Liver (tissue), 9 donors: ENCODE measurements around the gene HEYL. TPM values are rescaled to one million over a fixed set of nuclear protein-coding genes. Genes with fewer than 3 reads are reported as not detected.

Experiments used
- DNase-seq: peaks from one replicate; pipeline ENCODE4 v3.0.0-alpha.2; 2017; ENCODE audit warnings: low spot score
- H3K27ac ChIP-seq, 2 donors: one replicate each; pipeline ENCODE4 v1.7.0; 2013; ENCODE audit warnings: inconsistent platforms in 2 of 2, low read length in 2 of 2, control low read depth in 1 of 2, low read depth in 1 of 2, mild to moderate bottlenecking in 1 of 2
- H3K27me3 ChIP-seq, 4 donors: one replicate each; pipeline versions ENCODE4 v1.6.1 to v1.7.0; 2013; ENCODE audit warnings: low read length in 3 of 4, inconsistent platforms in 1 of 4, mild to moderate bottlenecking in 1 of 4, moderate library complexity in 1 of 4; ENCODE audit not compliant: control insufficient read depth in 4 of 4, insufficient read depth in 4 of 4
- H3K36me3 ChIP-seq, 4 donors: one replicate each; pipeline versions ENCODE4 v1.6.1 to v1.7.0; 2013; ENCODE audit warnings: low read length in 3 of 4, mild to moderate bottlenecking in 3 of 4, low read depth in 1 of 4, moderate library complexity in 1 of 4; ENCODE audit not compliant: control insufficient read depth in 4 of 4, insufficient read depth in 3 of 4
- H3K4me1 ChIP-seq, 4 donors: one replicate each; pipeline versions ENCODE4 v1.6.1 to v1.7.0; 2013; ENCODE audit warnings: low read length in 3 of 4, mild to moderate bottlenecking in 3 of 4, moderate library complexity in 1 of 4; ENCODE audit not compliant: control insufficient read depth in 4 of 4, insufficient read depth in 4 of 4
- H3K4me3 ChIP-seq, 3 donors: one replicate each; pipeline versions ENCODE4 v1.6.1 to v1.7.0; 2013; ENCODE audit warnings: low read length in 3 of 3, control low read depth in 1 of 3, low read depth in 1 of 3, mild to moderate bottlenecking in 1 of 3
- H3K9ac ChIP-seq, 2 donors: one replicate each; pipeline ENCODE4 v1.7.0; 2013; ENCODE audit warnings: low read length in 2 of 2, mild to moderate bottlenecking in 2 of 2, moderate library complexity in 2 of 2, control low read depth in 1 of 2, low read depth in 1 of 2
- H3K9me3 ChIP-seq, 4 donors: one replicate each; pipeline versions ENCODE4 v1.6.1 to v1.7.0; 2013; ENCODE audit warnings: low read length in 3 of 4; ENCODE audit not compliant: control insufficient read depth in 4 of 4
- ATF3 ChIP-seq: IDR thresholded peaks from 2 replicates; pipeline ENCODE4 v1.6.1; 2016; ENCODE audit warnings: antibody characterized with exemption
- CTCF ChIP-seq: fragments of 150-350 bp; IDR thresholded peaks from 2 replicates; pipeline ENCODE4 v1.5.1; 2017; ENCODE audit warnings: improper control_type of control experiment, low read depth, low read length; ENCODE audit not compliant: missing input control
- EGR1 ChIP-seq, 2 donors: IDR thresholded peaks; 2 replicates each; pipeline ENCODE4 v1.6.1; 2016 to 2018; ENCODE audit warnings: antibody characterized with exemption in 2 of 2, low read depth in 2 of 2
- FOXA1 ChIP-seq: IDR thresholded peaks from 2 replicates; pipeline ENCODE4 v1.6.1; 2016; ENCODE audit warnings: antibody characterized with exemption
- FOXA2 ChIP-seq: IDR thresholded peaks from 2 replicates; pipeline ENCODE4 v1.6.1; 2016; ENCODE audit warnings: antibody characterized with exemption
- GABPA ChIP-seq, 2 donors: IDR thresholded peaks in 1 of 2; conservative IDR thresholded peaks in 1 of 2; 2 replicates each; pipeline ENCODE4 v1.6.1; 2016; ENCODE audit warnings: antibody characterized with exemption in 2 of 2, mild to moderate bottlenecking in 1 of 2, moderate library complexity in 1 of 2
- HNF4A ChIP-seq, 2 donors: conservative IDR thresholded peaks; 2 replicates each; pipeline ENCODE4 v1.6.1; 2016; ENCODE audit warnings: antibody characterized with exemption in 2 of 2, mild to moderate bottlenecking in 2 of 2
- HNF4G ChIP-seq: IDR thresholded peaks from 2 replicates; pipeline ENCODE4 v1.6.1; 2016; ENCODE audit warnings: antibody characterized with exemption
- JUND ChIP-seq, 2 donors: IDR thresholded peaks; 2 replicates each; pipeline ENCODE4 v1.6.1; 2016; ENCODE audit warnings: antibody characterized with exemption in 2 of 2
- MAX ChIP-seq: IDR thresholded peaks from 2 replicates; pipeline ENCODE4 v1.6.1; 2016; ENCODE audit warnings: antibody characterized with exemption
- NR2F2 ChIP-seq: IDR thresholded peaks from 2 replicates; pipeline ENCODE4 v1.6.1; 2016; ENCODE audit warnings: antibody characterized with exemption
- RAD21 ChIP-seq, 2 donors: IDR thresholded peaks; 2 replicates each; pipeline ENCODE4 v1.6.1; 2016; ENCODE audit warnings: antibody characterized with exemption in 2 of 2, mild to moderate bottlenecking in 2 of 2
- REST ChIP-seq: IDR thresholded peaks from 2 replicates; pipeline ENCODE4 v1.6.1; 2016; ENCODE audit warnings: antibody characterized with exemption, mild to moderate bottlenecking
- RXRA ChIP-seq, 2 donors: IDR thresholded peaks; 2 replicates each; pipeline ENCODE4 v1.6.1; 2017 to 2018; ENCODE audit warnings: antibody characterized with exemption in 2 of 2, mild to moderate bottlenecking in 1 of 2
- SP1 ChIP-seq: IDR thresholded peaks from 2 replicates; pipeline ENCODE4 v1.6.1; 2018; ENCODE audit warnings: antibody characterized with exemption, mild to moderate bottlenecking
- TAF1 ChIP-seq: conservative IDR thresholded peaks from 2 replicates; pipeline ENCODE4 v1.6.1; 2016; ENCODE audit warnings: antibody characterized with exemption, mild to moderate bottlenecking
- YY1 ChIP-seq: IDR thresholded peaks from 2 replicates; pipeline ENCODE4 v1.6.1; 2016; ENCODE audit warnings: antibody characterized with exemption, mild to moderate bottlenecking
- ZBTB33 ChIP-seq: IDR thresholded peaks from 2 replicates; pipeline ENCODE4 v1.6.1; 2016; ENCODE audit warnings: antibody characterized with exemption
- WGBS: extraction: QIAGEN DNeasy Blood & Tissue Kit; methylation state at CpG from one replicate; pipeline ENCODE4 v1.1.7; 2013; 5-methylcytosine and 5-hydroxymethylcytosine counted together
- polyA plus RNA-seq, 2 donors: library from polyadenylated mRNA; stranded (reverse) in 1 of 2; unstranded in 1 of 2; fragments of 200-250 nt in 1 of 2; fragments of >200 nt in 1 of 2; fragmentation: Nextera tagmentation in 1 of 2; extraction: Ambion mirVana in 1 of 2; gene quantifications; one replicate each; pipeline versions ENCODE4 v1.2.1 to v1.2.3, GENCODE V29; 2013 to 2015
- total RNA-seq, 2 donors: library from RNA; depleted of rRNA; stranded (reverse); fragments of >200 nt; gene quantifications; one replicate each; pipeline ENCODE4 v1.2.3, GENCODE V29; 2014
- donor health status: healthy.
- donor health status: healthy.
- donor health status: healthy.
- donor health status: healthy.
- donor health status: healthy.

The HEYL gene
- total and polyA plus RNA-seq, 4 donors, result 0.61 to 1.7 (median 1.2) TPM

- TF ChIP-seq ATF3 (no peak), RAD21 (IDR thresholded peaks at IDR 0.05) (no peak), HNF4A (conservative IDR thresholded peaks at IDR 0.05) (no peak), EGR1 (IDR thresholded peaks at IDR 0.05; ENCODE audit: low read depth in 2 of 2) (no peak)
- H3K36me3 ChIP-seq, result no peaks in the 10 kb centered on the region
- no peak for DNase-seq
- no peaks in the 10 kb centered on the region for H3K27me3 ChIP-seq
- peaks cover 0 to 6% (median 0%) of the 10 kb centered on the region in 4 donors for H3K4me1 ChIP-seq
- H3K27ac ChIP-seq, result no peak overlapping the region
- WGBS, result 98% methylated on average over 1 of the region's 1 CpG
- no peak overlapping the region for H3K4me3 ChIP-seq
- no peak overlapping the region for H3K9ac ChIP-seq
- no peaks in the 10 kb centered on the region for H3K9me3 ChIP-seq
These were observed 11.0 kb upstream of the HEYL start for GRCh38 chr1:39650431-39650830.

- Histone ChIP-seq H3K36me3 (no peaks in the 10 kb centered on the region), H3K27ac (no peak overlapping the region), H3K27me3 (no peaks in the 10 kb centered on the region), H3K4me3 (no peak overlapping the region), H3K4me1 (peaks cover 0 to 6% (median 0%) of the 10 kb centered on the region in 4 donors), H3K9ac (no peak overlapping the region), H3K9me3 (no peaks in the 10 kb centered on the region)
- DNase-seq, result no peak
- 97% methylated on average over 2 of the region's 2 CpGs for WGBS
- no peak for TF ChIP-seq YY1
- no peak for TF ChIP-seq FOXA2
- TF ChIP-seq SP1, result no peak
- TF ChIP-seq ATF3, result no peak
- TF ChIP-seq NR2F2, result no peak
- TF ChIP-seq RAD21 (IDR thresholded peaks at IDR 0.05), result no peak
- no peak for TF ChIP-seq GABPA (IDR thresholded peaks at IDR 0.05 in 1 of 2, conservative IDR thresholded peaks at IDR 0.05 in 1 of 2)
- TF ChIP-seq FOXA1, result no peak
- TF ChIP-seq HNF4G, result no peak
- no peak for TF ChIP-seq RXRA (IDR thresholded peaks at IDR 0.05)
- TF ChIP-seq MAX, result no peak
- no peak for TF ChIP-seq REST
- TF ChIP-seq ZBTB33, result no peak
- no peak for TF ChIP-seq CTCF
- no peak for TF ChIP-seq EGR1 (IDR thresholded peaks at IDR 0.05; ENCODE audit: low read depth in 2 of 2)
- no peak for TF ChIP-seq TAF1
- no peak for TF ChIP-seq JUND (IDR thresholded peaks at IDR 0.05)
- TF ChIP-seq HNF4A (conservative IDR thresholded peaks at IDR 0.05), result no peak
These were observed 10.3 kb upstream of the HEYL start for GRCh38 chr1:39649636-39650185.
